ENCODE results near the gene THOC6.
"Not testable (repeated sequence)": the region's sequence is repeated elsewhere in the genome, so short reads cannot be mapped to it uniquely, and the experiment has no call there.

GRCh38 chr16:3052571-3053329, 28.9 kb downstream of the THOC6 start:
- TF ChIP-seq, protein P1, sequence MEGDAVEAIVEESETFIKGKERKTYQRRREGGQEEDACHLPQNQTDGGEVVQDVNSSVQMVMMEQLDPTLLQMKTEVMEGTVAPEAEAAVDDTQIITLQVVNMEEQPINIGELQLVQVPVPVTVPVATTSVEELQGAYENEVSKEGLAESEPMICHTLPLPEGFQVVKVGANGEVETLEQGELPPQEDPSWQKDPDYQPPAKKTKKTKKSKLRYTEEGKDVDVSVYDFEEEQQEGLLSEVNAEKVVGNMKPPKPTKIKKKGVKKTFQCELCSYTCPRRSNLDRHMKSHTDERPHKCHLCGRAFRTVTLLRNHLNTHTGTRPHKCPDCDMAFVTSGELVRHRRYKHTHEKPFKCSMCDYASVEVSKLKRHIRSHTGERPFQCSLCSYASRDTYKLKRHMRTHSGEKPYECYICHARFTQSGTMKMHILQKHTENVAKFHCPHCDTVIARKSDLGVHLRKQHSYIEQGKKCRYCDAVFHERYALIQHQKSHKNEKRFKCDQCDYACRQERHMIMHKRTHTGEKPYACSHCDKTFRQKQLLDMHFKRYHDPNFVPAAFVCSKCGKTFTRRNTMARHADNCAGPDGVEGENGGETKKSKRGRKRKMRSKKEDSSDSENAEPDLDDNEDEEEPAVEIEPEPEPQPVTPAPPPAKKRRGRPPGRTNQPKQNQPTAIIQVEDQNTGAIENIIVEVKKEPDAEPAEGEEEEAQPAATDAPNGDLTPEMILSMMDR (IDR thresholded peaks at IDR 0.05), result not testable (repeated sequence)
- not testable (repeated sequence) for TF ChIP-seq EP300, POLR2A (IDR thresholded peaks at IDR 0.05)

All from ovary (tissue), 3 donors.